Testis (tissue), 3 donors: ENCODE measurements around the gene TMPRSS11A. TPM values are rescaled to one million over a fixed set of nuclear protein-coding genes. Genes with fewer than 3 reads are reported as not detected.

ENCODE experiments used
- DNase-seq: peaks from one replicate; pipeline ENCODE4 v3.0.0-alpha.2; 2019
- H3K27ac ChIP-seq, 2 donors: fragments of 200-600 bp; sonication (generic); one replicate each; pipeline ENCODE4 v1.5.1; 2019
- H3K27me3 ChIP-seq: fragments of 200-600 bp; sonication (generic); one replicate; pipeline ENCODE4 v1.5.1; 2019
- H3K36me3 ChIP-seq: fragments of 200-600 bp; sonication (generic); one replicate; pipeline ENCODE4 v1.5.1; 2017; ENCODE audit warnings: low read depth; ENCODE audit errors: missing control alignments
- H3K4me1 ChIP-seq: fragments of 200-600 bp; sonication (generic); one replicate; pipeline ENCODE4 v1.5.1; 2019
- H3K4me3 ChIP-seq, 2 donors: fragments of 200-600 bp; sonication (generic); one replicate each; pipeline ENCODE4 v1.5.1; 2017 to 2019
- H3K9me3 ChIP-seq: fragments of 200-600 bp; sonication (generic); one replicate; pipeline ENCODE4 v1.5.1; 2017
- POLR2A ChIP-seq: fragments of 450-650 bp; IDR thresholded peaks from one replicate; pipeline ENCODE4 v1.6.1; 2017; ENCODE audit warnings: antibody characterized with exemption, mild to moderate bottlenecking, moderate library complexity
- WGBS, 2 donors: methylation state at CpG; one replicate each; pipeline ENCODE4 v1.1.5; 2018; 5-methylcytosine and 5-hydroxymethylcytosine counted together
- intact Hi-C: fragments of 100-400 bp; cut with DNase I; formaldehyde crosslinking; loops from one replicate; pipeline ENCODE4 v1.15.1; 2023; ENCODE audit warnings: low total_unique reads
- polyA plus RNA-seq: library from polyadenylated mRNA; stranded (reverse); fragments of 350-450 nt; fragmentation: Illumina TruSeq; extraction: RNeasy Lipid Tissue Mini Kit (QIAGEN cat#74804); gene quantifications from one replicate; pipeline ENCODE4 v1.2.3, GENCODE V29; 2014; ENCODE audit warnings: low read depth, low replicate concordance; ENCODE audit not compliant: insufficient read depth
- total RNA-seq, 2 donors: library from RNA; depleted of rRNA; stranded (reverse); fragments of >200 nt; gene quantifications; one replicate each; pipeline ENCODE4 v1.2.3, GENCODE V29; 2016
- TF ChIP-seq, protein P1 (sequence below), 3 experiments: fragments of 450-650 bp in 2 of 3; fragments of 200-600 bp in 1 of 3; sonication (generic) in 1 of 3; IDR thresholded peaks; one replicate each; pipeline ENCODE4 v1.5.1; 2016 to 2019; ENCODE audit warnings: antibody characterized with exemption in 3 of 3, mild to moderate bottlenecking in 2 of 3, moderate library complexity in 1 of 3

TMPRSS11A gene
- total and polyA plus RNA-seq, 3 donors from 2014 or later, result 0.06 to 0.70 TPM; not detected in 1

- no peaks in the 10 kb centered on the region for H3K4me1 ChIP-seq
- H3K27me3 ChIP-seq, result no peaks in the 10 kb centered on the region
- no peak overlapping the region for H3K4me3 ChIP-seq
- no peak for DNase-seq
- H3K27ac ChIP-seq, result no peak overlapping the region
- intact Hi-C loops, result no loop called here
- H3K36me3 ChIP-seq, result no peaks in the 10 kb centered on the region
- 91 to 92% methylated on average over 2 of the region's 2 CpGs for WGBS, 2 donors
- no peak for TF ChIP-seq POLR2A
- TF ChIP-seq, protein P1, sequence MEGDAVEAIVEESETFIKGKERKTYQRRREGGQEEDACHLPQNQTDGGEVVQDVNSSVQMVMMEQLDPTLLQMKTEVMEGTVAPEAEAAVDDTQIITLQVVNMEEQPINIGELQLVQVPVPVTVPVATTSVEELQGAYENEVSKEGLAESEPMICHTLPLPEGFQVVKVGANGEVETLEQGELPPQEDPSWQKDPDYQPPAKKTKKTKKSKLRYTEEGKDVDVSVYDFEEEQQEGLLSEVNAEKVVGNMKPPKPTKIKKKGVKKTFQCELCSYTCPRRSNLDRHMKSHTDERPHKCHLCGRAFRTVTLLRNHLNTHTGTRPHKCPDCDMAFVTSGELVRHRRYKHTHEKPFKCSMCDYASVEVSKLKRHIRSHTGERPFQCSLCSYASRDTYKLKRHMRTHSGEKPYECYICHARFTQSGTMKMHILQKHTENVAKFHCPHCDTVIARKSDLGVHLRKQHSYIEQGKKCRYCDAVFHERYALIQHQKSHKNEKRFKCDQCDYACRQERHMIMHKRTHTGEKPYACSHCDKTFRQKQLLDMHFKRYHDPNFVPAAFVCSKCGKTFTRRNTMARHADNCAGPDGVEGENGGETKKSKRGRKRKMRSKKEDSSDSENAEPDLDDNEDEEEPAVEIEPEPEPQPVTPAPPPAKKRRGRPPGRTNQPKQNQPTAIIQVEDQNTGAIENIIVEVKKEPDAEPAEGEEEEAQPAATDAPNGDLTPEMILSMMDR (IDR thresholded peaks at IDR 0.05), result no peak
- H3K9me3 ChIP-seq, result no peaks in the 10 kb centered on the region
These were observed 51.2 kb downstream of the TMPRSS11A start for GRCh38 chr4:67912080-67912479.

- no peak for DNase-seq
- Histone ChIP-seq H3K27me3 (no peaks in the 10 kb centered on the region), H3K36me3 (no peaks in the 10 kb centered on the region), H3K27ac (no peak overlapping the region), H3K4me1 (no peaks in the 10 kb centered on the region), H3K9me3 (no peaks in the 10 kb centered on the region), H3K4me3 (no peak overlapping the region)
- TF ChIP-seq POLR2A, result no peak
- TF ChIP-seq, protein P1 (IDR thresholded peaks at IDR 0.05), result no peak
- WGBS, 2 donors, result 87 to 90% methylated on average over 3 of the region's 3 CpGs
- intact Hi-C loops, result no loop called here
These were observed 51.7 kb downstream of the TMPRSS11A start for GRCh38 chr4:67911638-67912037.

DNA sequence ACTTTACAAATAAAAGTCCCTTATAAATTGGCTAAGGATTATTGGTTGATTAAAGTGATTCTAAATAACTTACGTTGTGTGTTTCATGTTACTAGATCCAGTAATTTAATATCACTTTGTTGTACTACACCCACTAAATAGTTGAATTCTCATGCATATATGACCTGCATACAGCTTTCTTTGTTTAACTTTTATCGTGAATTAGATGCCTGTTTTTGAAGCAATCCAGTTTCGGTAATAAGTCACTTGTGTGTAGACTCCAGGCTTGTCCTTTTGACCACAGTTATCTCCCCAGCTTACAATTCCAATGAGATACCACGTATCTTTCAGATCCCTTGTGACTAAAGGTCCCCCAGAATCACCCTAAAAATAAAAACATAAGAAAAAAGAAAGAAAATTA is 52.2 kb downstream of the TMPRSS11A start:
- no peaks in the 10 kb centered on the region for H3K4me1 ChIP-seq
- H3K27me3 ChIP-seq, result no peaks in the 10 kb centered on the region
- no peak for DNase-seq
- TF ChIP-seq, protein P1 (IDR thresholded peaks at IDR 0.05), result no peak
- TF ChIP-seq POLR2A, result no peak
- H3K9me3 ChIP-seq, result no peaks in the 10 kb centered on the region
- intact Hi-C loops, result no loop called here
- 79 to 84% methylated on average over 4 of the region's 4 CpGs for WGBS, 2 donors
- H3K4me3 ChIP-seq, result no peak overlapping the region
- no peaks in the 10 kb centered on the region for H3K36me3 ChIP-seq
- H3K27ac ChIP-seq, result no peak overlapping the region

DNA sequence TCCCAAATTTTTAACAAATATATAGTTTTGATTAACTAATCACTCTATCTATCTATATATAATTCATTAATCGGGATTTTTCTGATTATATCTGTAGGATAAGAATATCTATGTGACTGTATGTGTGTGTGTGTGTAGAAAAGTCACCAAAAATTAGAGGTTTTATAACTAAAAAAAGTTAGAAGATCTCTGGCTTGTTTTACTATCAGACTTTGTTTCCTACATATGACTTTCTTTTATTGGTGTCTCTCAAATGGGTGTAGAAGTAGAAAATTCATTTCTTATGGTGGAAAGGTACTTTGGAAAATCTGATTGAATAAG is 52.7 kb downstream of the TMPRSS11A start:
- H3K4me1 ChIP-seq, result no peaks in the 10 kb centered on the region
- H3K27me3 ChIP-seq, result no peaks in the 10 kb centered on the region
- H3K9me3 ChIP-seq, result no peaks in the 10 kb centered on the region
- WGBS, 2 donors, result 22 to 30% methylated on average over 1 of the region's 1 CpG
- no peaks in the 10 kb centered on the region for H3K36me3 ChIP-seq
- DNase-seq, result no peak
- H3K27ac ChIP-seq, result no peak overlapping the region
- H3K4me3 ChIP-seq, result no peak overlapping the region
- TF ChIP-seq, protein P1 (IDR thresholded peaks at IDR 0.05), result no peak
- TF ChIP-seq POLR2A, result no peak
- intact Hi-C loops, result no loop called here

DNA sequence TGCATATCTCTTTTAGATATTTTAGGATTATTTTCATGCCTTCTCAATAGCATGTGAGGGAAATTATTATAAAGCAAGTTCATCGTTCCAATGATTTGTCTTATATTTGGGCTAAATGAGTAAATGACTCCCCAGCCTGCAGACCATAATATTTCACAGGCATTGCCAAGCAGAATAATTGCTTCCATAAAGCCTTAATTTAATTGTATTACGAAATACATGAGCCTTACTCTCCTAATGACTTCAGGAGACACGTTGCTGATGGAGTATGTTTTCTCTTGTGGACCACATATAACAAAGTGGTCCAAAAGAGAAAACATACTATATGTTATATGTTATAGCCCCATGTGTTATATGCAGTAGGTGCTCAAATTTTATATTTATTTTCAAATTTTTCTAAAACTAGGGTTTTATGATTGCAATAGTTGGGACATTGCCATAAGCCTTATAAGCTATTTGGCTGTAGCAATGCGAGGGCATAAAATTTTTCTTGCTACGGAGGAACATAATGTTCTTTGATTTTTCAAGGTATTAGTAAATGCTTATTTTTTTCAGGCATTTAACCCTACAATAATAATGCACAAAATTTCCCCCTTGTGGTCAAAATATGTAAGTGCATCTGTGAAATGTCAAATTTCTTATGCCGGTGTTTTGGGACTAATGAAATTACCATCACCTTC is 53.2 kb downstream of the TMPRSS11A start:
- H3K27ac ChIP-seq, result no peak overlapping the region
- H3K4me1 ChIP-seq, result no peaks in the 10 kb centered on the region
- intact Hi-C loops, result no loop called here
- 42 to 44% methylated on average over 6 of the region's 6 CpGs for WGBS, 2 donors
- DNase-seq, result no peak
- H3K4me3 ChIP-seq, result no peak overlapping the region
- TF ChIP-seq POLR2A, result no peak
- TF ChIP-seq, protein P1 (IDR thresholded peaks at IDR 0.05), result peak; percentile 18 to 92 (median 25)
- H3K36me3 ChIP-seq, result no peaks in the 10 kb centered on the region
- H3K9me3 ChIP-seq, result no peaks in the 10 kb centered on the region
- H3K27me3 ChIP-seq, result no peaks in the 10 kb centered on the region
